OCI-LY3 (cell line): ENCODE measurements around the gene MACROD2.

Experiments
- H2AFZ ChIP-seq: fragments of 200-600, 300-600 bp; shearing (Covaris generic); 2 replicates; pipeline ENCODE4 v1.6.0; 2014; ENCODE audit warnings: antibody characterized with exemption, low read depth, low read length
- H3K27ac ChIP-seq: fragments of 200-600, 300-600 bp; sonication (generic); 2 replicates; pipeline ENCODE4 v1.5.1; 2014; ENCODE audit warnings: mild to moderate bottlenecking, low read length, moderate library complexity, mixed read lengths
- H3K27me3 ChIP-seq: fragments of 200-600, 300-600 bp; sonication (generic); 2 replicates; pipeline ENCODE4 v1.6.1; 2014; ENCODE audit warnings: low read depth, low read length, mixed read lengths
- H3K36me3 ChIP-seq: fragments of 200-600, 300-600 bp; sonication (generic); replicated peaks from 2 replicates; pipeline ENCODE3; 2014; ENCODE audit warnings: low read depth, low read length, mixed read lengths
- H3K4me1 ChIP-seq: fragments of 300-600, 200-600 bp; sonication (generic); 2 replicates; pipeline ENCODE4 v1.6.1; 2014; ENCODE audit warnings: low read length, mixed read lengths
- H3K4me2 ChIP-seq: fragments of 200-600, 300-600 bp; sonication (generic); 2 replicates; pipeline ENCODE4 v1.6.1; 2014; ENCODE audit warnings: low read length, mixed read lengths
- H3K4me3 ChIP-seq: fragments of 300-600, 200-600 bp; sonication (generic); 2 replicates; pipeline ENCODE4 v1.5.1; 2014; ENCODE audit warnings: antibody characterized with exemption, mild to moderate bottlenecking, low read length, moderate library complexity
- H3K79me2 ChIP-seq: fragments of 300-600, 200-600 bp; shearing (Covaris generic); 2 replicates; pipeline ENCODE4 v1.6.1; 2014; ENCODE audit warnings: mild to moderate bottlenecking, low read length, mixed read lengths
- H3K9ac ChIP-seq: fragments of 300-600, 200-600 bp; shearing (Covaris generic); 2 replicates; pipeline ENCODE4 v1.6.0; 2014; ENCODE audit warnings: mild to moderate bottlenecking, low read length, moderate library complexity
- H3K9me3 ChIP-seq: fragments of 200-600, 300-600 bp; shearing (Covaris generic); 2 replicates; pipeline ENCODE4 v1.6.1; 2014; ENCODE audit warnings: low read length, mixed read lengths; ENCODE audit not compliant: insufficient read depth
- H4K20me1 ChIP-seq: fragments of 200-600, 300-600 bp; sonication (generic); 2 replicates; pipeline ENCODE4 v1.6.1; 2016; ENCODE audit warnings: low read length, mixed read lengths; ENCODE audit not compliant: insufficient read depth
- CTCF ChIP-seq: fragments of 200-600, 300-600 bp; sonication (generic); IDR thresholded peaks from 2 replicates; pipeline ENCODE4 v1.5.1; 2014; ENCODE audit warnings: antibody characterized with exemption, low read length, low read depth
- EZH2phosphoT487 ChIP-seq: fragments of 200-600 bp; shearing (Covaris generic); IDR thresholded peaks from 2 replicates; pipeline ENCODE4 v1.6.1; 2018; ENCODE audit warnings: antibody characterized with exemption, mixed run types, low read depth

The MACROD2 gene

GRCh38 chr20:15642109-15642508 is 1646.8 kb downstream of the MACROD2 start:
- TF ChIP-seq CTCF, result no peak
- TF ChIP-seq EZH2phosphoT487, result no peak
- no peak overlapping the region for H2AFZ ChIP-seq
- no peak overlapping the region for H3K4me2 ChIP-seq

GRCh38 chr20:15642676-15643075 is 1647.4 kb downstream of the MACROD2 start:
- no peak for TF ChIP-seq EZH2phosphoT487
- no peak for TF ChIP-seq CTCF
- Histone ChIP-seq H3K36me3 (no peaks in the 10 kb centered on the region), H3K4me2 (no peak overlapping the region), H4K20me1 (no peaks in the 10 kb centered on the region), H3K27ac (no peak overlapping the region), H3K79me2 (no peaks in the 10 kb centered on the region), H3K27me3 (peaks cover 5% of the 10 kb centered on the region), H2AFZ (no peak overlapping the region), H3K4me1 (no peaks in the 10 kb centered on the region), H3K9me3 (no peaks in the 10 kb centered on the region), H3K4me3 (no peak overlapping the region), H3K9ac (no peak overlapping the region)

More at GRCh38 chr20:15642109-15642508, 1646.8 kb downstream of the MACROD2 start:
- H3K4me3 ChIP-seq, result no peak overlapping the region
- no peak overlapping the region for H3K9ac ChIP-seq
- H3K27ac ChIP-seq, result no peak overlapping the region
- no peaks in the 10 kb centered on the region for H3K9me3 ChIP-seq
- H3K36me3 ChIP-seq, result no peaks in the 10 kb centered on the region
- H3K4me1 ChIP-seq, result no peaks in the 10 kb centered on the region
- H3K79me2 ChIP-seq, result no peaks in the 10 kb centered on the region
- H3K27me3 ChIP-seq, result peaks cover 6% of the 10 kb centered on the region
- no peaks in the 10 kb centered on the region for H4K20me1 ChIP-seq

GRCh38 chr20:15643713-15644112 is 1648.4 kb downstream of the MACROD2 start:
- no peaks in the 10 kb centered on the region for H3K36me3 ChIP-seq
- no peaks in the 10 kb centered on the region for H4K20me1 ChIP-seq
- no peak overlapping the region for H3K9ac ChIP-seq
- TF ChIP-seq EZH2phosphoT487, result no peak
- peak; percentile 41 for TF ChIP-seq CTCF
- H3K4me2 ChIP-seq, result no peak overlapping the region
- H3K4me3 ChIP-seq, result no peak overlapping the region
- no peaks in the 10 kb centered on the region for H3K9me3 ChIP-seq
- no peaks in the 10 kb centered on the region for H3K4me1 ChIP-seq
- no peak overlapping the region for H2AFZ ChIP-seq
- no peak overlapping the region for H3K27ac ChIP-seq
- H3K79me2 ChIP-seq, result no peaks in the 10 kb centered on the region
- H3K27me3 ChIP-seq, result peaks cover 5% of the 10 kb centered on the region

- Histone ChIP-seq H3K79me2 (no peaks in the 10 kb centered on the region), H4K20me1 (no peaks in the 10 kb centered on the region), H3K36me3 (no peaks in the 10 kb centered on the region), H2AFZ (no peak overlapping the region), H3K4me1 (no peaks in the 10 kb centered on the region), H3K4me3 (no peak overlapping the region), H3K27ac (no peak overlapping the region), H3K4me2 (no peak overlapping the region), H3K27me3 (no peaks in the 10 kb centered on the region; the same call in 1 of the 2 replicates), H3K9ac (no peak overlapping the region), H3K9me3 (no peaks in the 10 kb centered on the region)
- TF ChIP-seq CTCF (no peak), EZH2phosphoT487 (no peak)
Measured at GRCh38 chr20:15645816-15646215, 1650.5 kb downstream of the MACROD2 start.
